Measurements from ENCODE around the gene RNF151. TPM values are rescaled to one million over a fixed set of nuclear protein-coding genes. Genes with fewer than 3 reads are reported as not detected.

Gene RNF151
- polyA plus RNA-seq, 1 donor from 2014 or later: not detected

GRCh38 chr16:1933097-1933661 is 33.5 kb upstream of the RNF151 start:
- Histone ChIP-seq H3K79me2 (replicated peaks; ENCODE audit: insufficient read depth, low read length) (no peaks in the 10 kb centered on the region), H3K4me3 (ENCODE audit: low read length) (no peak overlapping the region), H2AFZ (ENCODE audit: low read depth, low read length) (no peak overlapping the region), H3K9me2 (ENCODE audit: insufficient read depth, low read length) (no peaks in the 10 kb centered on the region), H3K9me3 (ENCODE audit: low read length) (no peaks in the 10 kb centered on the region), H3K36me3 (ENCODE audit: insufficient read depth, low read length) (no peaks in the 10 kb centered on the region), H3F3A (ENCODE audit: insufficient read depth, low read length, poor library complexity, severe bottlenecking) (no peaks in the 10 kb centered on the region), H4K20me1 (ENCODE audit: insufficient read depth) (no peaks in the 10 kb centered on the region), H3K27ac (ENCODE audit: low read length) (no peak overlapping the region), H3K4me2 (ENCODE audit: low read length) (no peak overlapping the region), H3K27me3 (ENCODE audit: insufficient read depth, low read depth, low read length) (no peaks in the 10 kb centered on the region), H3K9ac (ENCODE audit: low read length) (no peak overlapping the region)
- TF ChIP-seq SMC3 (conservative IDR thresholded peaks at IDR 0.05; ENCODE audit: poor library complexity): no peak
- TF ChIP-seq REST (IDR thresholded peaks at IDR 0.05; ENCODE audit: borderline replicate concordance): no peak
- TF ChIP-seq MXI1 (conservative IDR thresholded peaks at IDR 0.05; ENCODE audit: poor library complexity, severe bottlenecking): no peak
- no peak for TF ChIP-seq POLR2AphosphoS5 (IDR thresholded peaks at IDR 0.05)

- no peak overlapping the region for H3K4me2 ChIP-seq (ENCODE audit: low read length)
- TF ChIP-seq TAF1 (IDR thresholded peaks at IDR 0.05; ENCODE audit: low read depth) (no peak), REST (IDR thresholded peaks at IDR 0.05; ENCODE audit: borderline replicate concordance) (no peak), MXI1 (conservative IDR thresholded peaks at IDR 0.05; ENCODE audit: poor library complexity, severe bottlenecking) (no peak), RAD21 (conservative IDR thresholded peaks at IDR 0.05) (no peak), SMC3 (conservative IDR thresholded peaks at IDR 0.05; ENCODE audit: poor library complexity) (no peak), EZH2 (IDR thresholded peaks at IDR 0.05; ENCODE audit: borderline replicate concordance, insufficient read depth, low read length, poor library complexity, severe bottlenecking) (no peak), EP300 (conservative IDR thresholded peaks at IDR 0.05; ENCODE audit: poor library complexity, severe bottlenecking) (no peak), POLR2AphosphoS5 (IDR thresholded peaks at IDR 0.05) (no peak)
- TF ChIP-seq, protein P1, sequence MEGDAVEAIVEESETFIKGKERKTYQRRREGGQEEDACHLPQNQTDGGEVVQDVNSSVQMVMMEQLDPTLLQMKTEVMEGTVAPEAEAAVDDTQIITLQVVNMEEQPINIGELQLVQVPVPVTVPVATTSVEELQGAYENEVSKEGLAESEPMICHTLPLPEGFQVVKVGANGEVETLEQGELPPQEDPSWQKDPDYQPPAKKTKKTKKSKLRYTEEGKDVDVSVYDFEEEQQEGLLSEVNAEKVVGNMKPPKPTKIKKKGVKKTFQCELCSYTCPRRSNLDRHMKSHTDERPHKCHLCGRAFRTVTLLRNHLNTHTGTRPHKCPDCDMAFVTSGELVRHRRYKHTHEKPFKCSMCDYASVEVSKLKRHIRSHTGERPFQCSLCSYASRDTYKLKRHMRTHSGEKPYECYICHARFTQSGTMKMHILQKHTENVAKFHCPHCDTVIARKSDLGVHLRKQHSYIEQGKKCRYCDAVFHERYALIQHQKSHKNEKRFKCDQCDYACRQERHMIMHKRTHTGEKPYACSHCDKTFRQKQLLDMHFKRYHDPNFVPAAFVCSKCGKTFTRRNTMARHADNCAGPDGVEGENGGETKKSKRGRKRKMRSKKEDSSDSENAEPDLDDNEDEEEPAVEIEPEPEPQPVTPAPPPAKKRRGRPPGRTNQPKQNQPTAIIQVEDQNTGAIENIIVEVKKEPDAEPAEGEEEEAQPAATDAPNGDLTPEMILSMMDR (IDR thresholded peaks at IDR 0.05; ENCODE audit: poor library complexity, severe bottlenecking): no peak
These were observed 29.6 kb upstream of the RNF151 start for GRCh38 chr16:1936945-1937479.

More at GRCh38 chr16:1936945-1937479, 29.6 kb upstream of the RNF151 start:
- Histone ChIP-seq H3K36me3 (ENCODE audit: insufficient read depth, low read length) (no peaks in the 10 kb centered on the region), H3K9ac (ENCODE audit: low read length) (no peak overlapping the region), H3K79me2 (replicated peaks; ENCODE audit: insufficient read depth, low read length) (no peaks in the 10 kb centered on the region), H3K27ac (ENCODE audit: low read length) (no peak overlapping the region), H3K9me3 (ENCODE audit: low read length) (no peaks in the 10 kb centered on the region), H2AFZ (ENCODE audit: low read depth, low read length) (no peak overlapping the region), H3F3A (ENCODE audit: insufficient read depth, low read length, poor library complexity, severe bottlenecking) (no peaks in the 10 kb centered on the region), H3K9me2 (ENCODE audit: insufficient read depth, low read length) (no peaks in the 10 kb centered on the region), H3K4me3 (ENCODE audit: low read length) (no peak overlapping the region), H3K27me3 (ENCODE audit: insufficient read depth, low read depth, low read length) (no peaks in the 10 kb centered on the region), H4K20me1 (ENCODE audit: insufficient read depth) (no peaks in the 10 kb centered on the region)

Data from neural cell (in vitro differentiated cells).